IPS-18a (cell line): ENCODE measurements around the gene PSMD3.
"Not testable (repeated sequence)": the region's sequence is repeated elsewhere in the genome, so short reads cannot be mapped to it uniquely, and the experiment has no call there.

ENCODE experiments used
- H3K27ac ChIP-seq: one replicate; pipeline ENCODE4 v1.5.1; 2013; ENCODE audit warnings: low read length
- H3K27me3 ChIP-seq: one replicate; pipeline ENCODE4 v1.6.1; 2013; ENCODE audit warnings: mild to moderate bottlenecking, low read length; ENCODE audit not compliant: control insufficient read depth, insufficient read depth
- H3K36me3 ChIP-seq: one replicate; pipeline ENCODE4 v1.6.1; 2013; ENCODE audit warnings: low read depth, low read length; ENCODE audit not compliant: control insufficient read depth
- H3K4me1 ChIP-seq: one replicate; pipeline ENCODE4 v1.6.1; 2013; ENCODE audit warnings: low read depth, low read length; ENCODE audit not compliant: control insufficient read depth
- H3K4me3 ChIP-seq: one replicate; pipeline ENCODE4 v1.5.1; 2013; ENCODE audit warnings: low read length
- H3K9ac ChIP-seq: one replicate; pipeline ENCODE4 v1.6.1; 2013; ENCODE audit warnings: mild to moderate bottlenecking, low read length, moderate library complexity
- H3K9me3 ChIP-seq: one replicate; pipeline ENCODE4 v1.6.1; 2013; ENCODE audit warnings: low read depth, low read length; ENCODE audit not compliant: control insufficient read depth

The PSMD3 gene

GRCh38 chr17:39946551-39947330 lies 33.9 kb upstream of the PSMD3 start:
- no peak overlapping the region for H3K27ac ChIP-seq
- no peak overlapping the region for H3K9ac ChIP-seq
- H3K4me1 ChIP-seq, result no peaks in the 10 kb centered on the region
- H3K9me3 ChIP-seq, result no peaks in the 10 kb centered on the region
- H3K36me3 ChIP-seq, result no peaks in the 10 kb centered on the region
- H3K4me3 ChIP-seq, result no peak overlapping the region
- H3K27me3 ChIP-seq, result peaks cover 3% of the 10 kb centered on the region

- H3K36me3 ChIP-seq, H3K9me3 ChIP-seq, H3K27ac ChIP-seq, H3K4me3 ChIP-seq, H3K27me3 ChIP-seq, H3K4me1 ChIP-seq, H3K9ac ChIP-seq: not testable (repeated sequence)
These were observed 32.1 kb upstream of the PSMD3 start for GRCh38 chr17:39948489-39948828.

GRCh38 chr17:39949028-39949427 lies 31.6 kb upstream of the PSMD3 start:
- Histone ChIP-seq H3K27me3 (peaks cover 10% of the 10 kb centered on the region), H3K36me3 (no peaks in the 10 kb centered on the region), H3K9me3 (no peaks in the 10 kb centered on the region), H3K4me3 (no peak overlapping the region), H3K9ac (no peak overlapping the region), H3K27ac (no peak overlapping the region), H3K4me1 (peaks cover 11% of the 10 kb centered on the region)

GRCh38 chr17:39950871-39951348 lies 29.7 kb upstream of the PSMD3 start:
- peaks cover 10% of the 10 kb centered on the region for H3K27me3 ChIP-seq
- no peak overlapping the region for H3K9ac ChIP-seq
- no peak overlapping the region for H3K27ac ChIP-seq
- no peak overlapping the region for H3K4me3 ChIP-seq
- H3K9me3 ChIP-seq, result no peaks in the 10 kb centered on the region
- no peaks in the 10 kb centered on the region for H3K36me3 ChIP-seq
- H3K4me1 ChIP-seq, result peaks cover 11% of the 10 kb centered on the region

- Histone ChIP-seq H3K4me3 (peak overlapping the region; percentile 62), H3K27me3 (peaks cover 10% of the 10 kb centered on the region), H3K4me1 (peaks cover 11% of the 10 kb centered on the region), H3K36me3 (no peaks in the 10 kb centered on the region), H3K9me3 (no peaks in the 10 kb centered on the region), H3K9ac (no peak overlapping the region), H3K27ac (no peak overlapping the region)
These were observed 28.5 kb upstream of the PSMD3 start for GRCh38 chr17:39951924-39952679.

GRCh38 chr17:39952680-39953470 lies 27.7 kb upstream of the PSMD3 start:
- no peaks in the 10 kb centered on the region for H3K9me3 ChIP-seq
- H3K36me3 ChIP-seq, result no peaks in the 10 kb centered on the region
- H3K4me1 ChIP-seq, result peaks cover 11% of the 10 kb centered on the region
- no peak overlapping the region for H3K9ac ChIP-seq
- no peak overlapping the region for H3K27ac ChIP-seq
- peaks cover 10% of the 10 kb centered on the region for H3K27me3 ChIP-seq
- H3K4me3 ChIP-seq, result peak overlapping the region; percentile 62

GRCh38 chr17:39953471-39953888 lies 27.1 kb upstream of the PSMD3 start:
- Histone ChIP-seq H3K9ac (peak overlapping the region; percentile 48), H3K27ac (peak overlapping the region; percentile 50), H3K4me3 (peak overlapping the region; percentile 56), H3K36me3 (no peaks in the 10 kb centered on the region), H3K9me3 (no peaks in the 10 kb centered on the region), H3K4me1 (peaks cover 11% of the 10 kb centered on the region), H3K27me3 (peaks cover 10% of the 10 kb centered on the region)

- H3K9me3 ChIP-seq, result no peaks in the 10 kb centered on the region
- no peak overlapping the region for H3K4me3 ChIP-seq
- H3K27ac ChIP-seq, result no peak overlapping the region
- peaks cover 10% of the 10 kb centered on the region for H3K27me3 ChIP-seq
- H3K4me1 ChIP-seq, result peaks cover 14% of the 10 kb centered on the region
- H3K9ac ChIP-seq, result no peak overlapping the region
- no peaks in the 10 kb centered on the region for H3K36me3 ChIP-seq
These were observed 25.7 kb upstream of the PSMD3 start for GRCh38 chr17:39954876-39955275.

- no peak overlapping the region for H3K4me3 ChIP-seq
- no peak overlapping the region for H3K27ac ChIP-seq
- H3K9me3 ChIP-seq, result no peaks in the 10 kb centered on the region
- no peaks in the 10 kb centered on the region for H3K36me3 ChIP-seq
- no peak overlapping the region for H3K9ac ChIP-seq
- peaks cover 14% of the 10 kb centered on the region for H3K4me1 ChIP-seq
- H3K27me3 ChIP-seq, result peaks cover 10% of the 10 kb centered on the region
These were observed 24.8 kb upstream of the PSMD3 start for GRCh38 chr17:39955726-39956225.

GRCh38 chr17:39960524-39961041 lies 20.0 kb upstream of the PSMD3 start:
- no peaks in the 10 kb centered on the region for H3K27me3 ChIP-seq
- no peak overlapping the region for H3K4me3 ChIP-seq
- H3K27ac ChIP-seq, result no peak overlapping the region
- H3K4me1 ChIP-seq, result peaks cover 3% of the 10 kb centered on the region
- H3K9me3 ChIP-seq, result no peaks in the 10 kb centered on the region
- no peak overlapping the region for H3K9ac ChIP-seq
- H3K36me3 ChIP-seq, result no peaks in the 10 kb centered on the region

GRCh38 chr17:39962642-39963220 lies 17.9 kb upstream of the PSMD3 start, which contains the start of gene GSDMA:
Gene GSDMA, plus strand, starts transcription at chr17:39963004. Its CDS starts 2,684 bp downstream, at chr17:39965688.
- H3K36me3 ChIP-seq, result no peaks in the 10 kb centered on the region
- H3K9me3 ChIP-seq, result no peaks in the 10 kb centered on the region
- H3K4me3 ChIP-seq, result no peak within 1 kb of the TSS
- H3K27me3 ChIP-seq, result no peaks in the 10 kb centered on the region
- H3K27ac ChIP-seq, result no peak within 1 kb of the TSS
- H3K4me1 ChIP-seq, result peaks cover 3% of the 10 kb centered on the region
- H3K9ac ChIP-seq, result no peak within 1 kb of the TSS
